Choroid plexus epithelial cell (primary cell): Measurements from ENCODE around the gene MAP3K20.

Experiments
- DNase-seq: peaks from one replicate; pipeline ENCODE4 v3.0.0-alpha.2; 2010; ENCODE audit warnings: low read depth
- H3K4me3 ChIP-seq: 2 replicates; pipeline ENCODE4 v1.5.1; 2011; ENCODE audit warnings: low read depth, mild to moderate bottlenecking, control low read depth, low read length, moderate library complexity
- CTCF ChIP-seq: conservative IDR thresholded peaks from 2 replicates; pipeline ENCODE4 v1.5.1; 2011; ENCODE audit warnings: low read depth, mild to moderate bottlenecking, control low read depth, inconsistent platforms, low read length, moderate library complexity

The MAP3K20 gene

DNA sequence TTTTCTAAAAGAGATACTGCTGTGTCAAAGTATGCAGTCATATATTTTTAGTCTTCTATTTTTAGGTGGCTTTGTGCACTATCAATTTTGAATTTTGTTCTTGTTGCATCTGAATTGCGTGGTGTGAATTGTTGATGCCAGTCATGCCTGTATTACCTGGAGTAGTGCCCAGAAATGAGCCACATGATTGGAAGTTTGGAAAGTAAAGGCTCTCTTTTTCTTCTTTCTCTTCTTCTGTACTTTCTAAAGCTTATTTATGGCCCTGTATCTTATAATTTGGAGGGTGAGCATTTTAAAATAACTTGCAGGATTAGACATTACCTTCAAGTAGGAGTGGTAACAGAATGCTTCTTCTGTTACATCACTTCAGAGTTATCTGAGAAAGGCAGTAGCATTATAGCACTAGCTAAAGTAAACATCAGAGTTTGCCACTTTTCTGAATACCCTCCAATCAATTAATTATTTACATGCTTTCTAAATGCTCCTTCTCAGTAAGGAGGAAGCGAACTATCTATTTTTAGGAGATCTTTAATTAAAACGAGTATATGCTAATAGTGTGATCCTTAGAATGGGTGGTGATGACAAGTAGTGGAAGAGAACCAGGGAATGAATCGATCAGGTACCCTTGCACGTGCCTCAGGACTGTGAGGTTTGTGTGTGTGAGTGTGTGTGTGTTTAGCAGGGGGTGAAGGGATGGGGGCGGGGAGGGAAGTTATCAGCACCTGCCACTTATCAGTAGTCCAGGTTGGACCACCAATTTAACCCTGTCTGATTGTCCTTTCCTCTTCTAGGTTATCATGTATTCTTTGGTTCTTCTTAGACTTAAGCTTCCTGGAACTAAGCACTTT is 112.5 kb downstream of the MAP3K20 start:
- no peak overlapping the region for H3K4me3 ChIP-seq
- DNase-seq = peak; percentile 78
- no peak for TF ChIP-seq CTCF

GRCh38 chr2:173191601-173192000 is 116.0 kb downstream of the MAP3K20 start:
- DNase-seq = peak; percentile 47
- H3K4me3 ChIP-seq = no peak overlapping the region
- no peak for TF ChIP-seq CTCF

GRCh38 chr2:173192071-173192470 is 116.4 kb downstream of the MAP3K20 start:
- H3K4me3 ChIP-seq = no peak overlapping the region
- DNase-seq = no peak
- no peak for TF ChIP-seq CTCF

DNA sequence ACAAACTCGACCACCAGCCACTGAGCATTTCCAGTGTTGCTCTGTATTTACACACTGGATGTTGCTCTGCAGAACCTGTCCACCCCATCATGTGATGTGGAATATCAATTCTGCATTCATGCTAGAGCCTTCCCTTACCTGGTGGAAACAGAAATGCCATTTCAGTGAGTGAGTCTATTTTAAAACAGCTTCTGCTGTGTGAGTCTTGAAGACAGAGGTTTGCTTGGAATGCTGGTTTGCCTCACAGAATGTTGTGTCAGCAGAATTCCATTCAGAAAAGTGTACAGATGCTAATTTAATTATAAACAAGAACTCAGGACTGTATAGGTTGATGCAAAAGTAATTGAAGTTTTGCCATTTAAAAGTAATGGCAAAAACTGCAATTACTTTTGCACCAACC is 118.3 kb downstream of the MAP3K20 start:
- peak; percentile 85 for DNase-seq
- no peak for TF ChIP-seq CTCF
- H3K4me3 ChIP-seq = no peak overlapping the region

- TF ChIP-seq CTCF = no peak
- DNase-seq = no peak
- H3K4me3 ChIP-seq = no peak overlapping the region
These were observed 119.5 kb downstream of the MAP3K20 start for GRCh38 chr2:173195100-173195499.

- DNase-seq = no peak
- no peak overlapping the region for H3K4me3 ChIP-seq
- TF ChIP-seq CTCF = no peak
These were observed 120.4 kb downstream of the MAP3K20 start for GRCh38 chr2:173196080-173196479.

- no peak for TF ChIP-seq CTCF
- DNase-seq = no peak
- H3K4me3 ChIP-seq = no peak overlapping the region
These were observed 121.0 kb downstream of the MAP3K20 start for GRCh38 chr2:173196638-173197037.
